D721Med (cell line): ENCODE results near the gene C19orf12.

Experiments used
- DNase-seq: peaks from one replicate; pipeline ENCODE4 v3.0.0; 2011; ENCODE audit warnings: low spot score; ENCODE audit not compliant: insufficient read length
- FAIRE-seq: peaks from 2 replicates; lab custom pipeline; 2011; peaks lifted over from hg19 to GRCh38; lab: Jason Lieb, UNC
- TF ChIP-seq, protein P1 (sequence below): IDR thresholded peaks from 2 replicates; pipeline ENCODE4 v1.5.1; 2012; ENCODE audit warnings: mild to moderate bottlenecking, control low read depth; ENCODE audit not compliant: insufficient read depth; ENCODE audit errors: missing control alignments

The C19orf12 gene

DNA sequence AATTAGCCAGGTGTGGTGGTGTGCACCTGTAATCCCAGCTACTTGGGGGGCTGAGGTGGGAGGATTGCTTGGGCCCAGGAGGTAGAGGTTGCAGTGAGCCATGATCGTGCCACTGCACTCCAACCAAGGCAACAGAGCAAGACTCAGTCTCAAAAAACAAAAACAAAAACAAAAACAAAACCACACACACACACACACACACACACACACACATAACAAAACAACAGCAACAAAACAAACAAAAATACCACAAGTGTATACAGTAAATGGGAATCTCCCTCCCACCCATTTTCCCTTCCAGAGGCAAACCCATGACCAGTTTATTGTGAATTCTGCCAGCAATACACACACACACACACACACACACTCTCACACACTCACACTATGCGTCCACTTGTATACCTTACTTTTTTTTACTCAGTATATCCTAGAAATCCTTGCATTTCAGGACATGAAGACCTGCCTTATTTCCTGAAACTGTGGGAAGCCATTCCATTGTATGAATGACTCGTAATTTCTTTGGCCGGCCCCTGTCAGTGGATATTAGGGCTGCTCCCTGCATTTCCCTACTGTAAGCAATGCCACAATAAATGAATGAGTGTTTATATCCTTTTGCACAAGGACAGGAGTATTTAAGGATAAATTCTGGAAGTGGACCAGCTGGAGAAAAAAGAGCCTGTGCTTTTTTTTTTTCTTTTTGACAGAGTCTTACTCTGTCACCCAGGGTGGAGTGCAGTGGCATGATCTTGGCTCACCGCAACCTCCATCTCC lies 56.7 kb downstream of the C19orf12 start:
- TF ChIP-seq, protein P1, sequence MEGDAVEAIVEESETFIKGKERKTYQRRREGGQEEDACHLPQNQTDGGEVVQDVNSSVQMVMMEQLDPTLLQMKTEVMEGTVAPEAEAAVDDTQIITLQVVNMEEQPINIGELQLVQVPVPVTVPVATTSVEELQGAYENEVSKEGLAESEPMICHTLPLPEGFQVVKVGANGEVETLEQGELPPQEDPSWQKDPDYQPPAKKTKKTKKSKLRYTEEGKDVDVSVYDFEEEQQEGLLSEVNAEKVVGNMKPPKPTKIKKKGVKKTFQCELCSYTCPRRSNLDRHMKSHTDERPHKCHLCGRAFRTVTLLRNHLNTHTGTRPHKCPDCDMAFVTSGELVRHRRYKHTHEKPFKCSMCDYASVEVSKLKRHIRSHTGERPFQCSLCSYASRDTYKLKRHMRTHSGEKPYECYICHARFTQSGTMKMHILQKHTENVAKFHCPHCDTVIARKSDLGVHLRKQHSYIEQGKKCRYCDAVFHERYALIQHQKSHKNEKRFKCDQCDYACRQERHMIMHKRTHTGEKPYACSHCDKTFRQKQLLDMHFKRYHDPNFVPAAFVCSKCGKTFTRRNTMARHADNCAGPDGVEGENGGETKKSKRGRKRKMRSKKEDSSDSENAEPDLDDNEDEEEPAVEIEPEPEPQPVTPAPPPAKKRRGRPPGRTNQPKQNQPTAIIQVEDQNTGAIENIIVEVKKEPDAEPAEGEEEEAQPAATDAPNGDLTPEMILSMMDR, result no peak
- FAIRE-seq, result no peak
- DNase-seq, result no peak

DNA sequence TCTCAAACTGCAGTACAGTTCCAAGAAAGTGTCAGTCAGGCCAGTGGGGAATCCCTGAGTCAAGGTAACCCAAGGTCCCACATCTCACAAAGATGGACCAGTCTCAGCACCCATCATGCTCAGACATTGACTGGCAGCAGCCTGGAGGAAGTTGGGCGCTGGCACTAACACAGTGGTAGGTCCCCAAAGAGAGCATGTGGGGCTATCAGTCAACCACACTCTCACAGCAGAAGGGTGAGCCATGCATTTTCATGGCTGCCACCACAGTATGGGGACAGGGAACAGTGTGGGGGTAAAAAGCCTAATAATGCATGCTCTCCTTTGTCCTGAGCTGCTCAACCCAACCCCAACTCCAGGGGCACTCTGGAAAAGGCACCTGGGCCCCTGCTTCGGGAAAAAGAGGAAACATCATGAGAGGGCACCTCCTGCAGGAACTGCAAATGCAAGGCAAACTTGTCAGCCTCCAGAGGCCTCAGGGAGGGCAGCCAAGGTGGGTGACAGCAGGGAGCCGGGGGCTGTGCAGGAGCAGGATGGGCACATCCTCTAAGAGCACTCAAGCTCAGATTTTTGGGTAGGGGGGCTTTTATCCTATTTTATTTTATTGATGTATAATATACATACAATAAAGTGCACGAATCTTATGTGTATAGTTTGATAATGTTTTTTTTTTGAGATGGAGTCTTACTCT lies 59.3 kb downstream of the C19orf12 start:
- FAIRE-seq, result no peak
- no peak for DNase-seq
- TF ChIP-seq, protein P1, result no peak

DNA sequence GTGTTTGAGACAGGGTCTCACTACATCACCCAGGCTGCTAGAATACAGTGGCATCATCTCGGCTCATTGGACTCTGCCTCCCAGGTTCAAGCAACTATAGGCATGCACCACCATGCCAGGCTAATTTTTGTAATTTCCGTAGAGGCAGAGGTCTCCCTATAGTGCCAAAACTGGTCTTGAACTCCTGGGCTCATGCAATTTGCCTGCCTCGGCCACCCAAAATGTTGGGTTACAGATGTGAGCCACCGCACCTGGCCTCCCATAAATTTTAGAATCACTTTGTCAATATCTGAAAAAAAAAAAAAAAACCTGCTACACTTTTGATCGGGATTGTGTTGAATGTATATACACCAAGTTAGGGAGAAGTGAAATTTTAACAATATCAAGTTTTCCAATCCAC lies 61.7 kb downstream of the C19orf12 start:
- TF ChIP-seq, protein P1, result no peak
- no peak for FAIRE-seq
- DNase-seq, result no peak

DNA sequence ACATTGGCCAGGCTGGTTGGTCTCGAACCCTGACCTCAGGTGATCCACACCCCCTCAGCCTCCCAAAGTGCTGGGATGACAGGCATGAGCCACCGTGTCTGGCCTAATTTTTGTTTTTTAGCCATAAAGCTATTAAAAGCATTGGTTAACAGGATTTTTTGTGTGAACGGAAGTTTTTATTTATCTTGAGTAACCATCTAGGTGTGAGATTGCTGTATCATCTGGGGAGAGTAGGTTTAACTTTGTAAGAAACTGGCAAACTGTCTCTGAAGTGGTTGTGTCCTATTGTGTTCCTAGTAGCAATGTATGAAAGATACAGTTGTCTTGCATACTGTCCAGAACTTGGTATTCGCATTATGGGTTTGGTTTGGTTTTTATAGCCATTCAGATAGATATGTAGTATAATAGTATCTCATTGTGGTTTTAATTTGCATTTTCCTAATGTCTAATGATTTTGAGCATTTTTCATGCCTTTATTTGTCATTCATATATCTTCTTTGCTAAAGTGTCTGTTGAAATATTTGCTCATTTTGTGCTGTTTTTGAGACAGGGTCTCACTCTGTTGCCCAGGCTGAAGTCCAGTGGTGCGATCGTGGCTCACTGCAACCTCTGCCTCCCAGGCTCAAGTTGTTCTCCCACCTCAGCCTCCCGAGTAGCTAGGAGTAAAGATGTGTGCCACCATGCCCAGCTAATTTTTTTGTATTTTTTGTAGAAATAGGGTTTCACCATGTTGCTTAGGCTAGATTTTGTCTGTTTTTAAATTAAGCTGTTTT lies 63.3 kb downstream of the C19orf12 start:
- FAIRE-seq (no peak), DNase-seq (no peak)
- TF ChIP-seq, protein P1, result no peak

DNA sequence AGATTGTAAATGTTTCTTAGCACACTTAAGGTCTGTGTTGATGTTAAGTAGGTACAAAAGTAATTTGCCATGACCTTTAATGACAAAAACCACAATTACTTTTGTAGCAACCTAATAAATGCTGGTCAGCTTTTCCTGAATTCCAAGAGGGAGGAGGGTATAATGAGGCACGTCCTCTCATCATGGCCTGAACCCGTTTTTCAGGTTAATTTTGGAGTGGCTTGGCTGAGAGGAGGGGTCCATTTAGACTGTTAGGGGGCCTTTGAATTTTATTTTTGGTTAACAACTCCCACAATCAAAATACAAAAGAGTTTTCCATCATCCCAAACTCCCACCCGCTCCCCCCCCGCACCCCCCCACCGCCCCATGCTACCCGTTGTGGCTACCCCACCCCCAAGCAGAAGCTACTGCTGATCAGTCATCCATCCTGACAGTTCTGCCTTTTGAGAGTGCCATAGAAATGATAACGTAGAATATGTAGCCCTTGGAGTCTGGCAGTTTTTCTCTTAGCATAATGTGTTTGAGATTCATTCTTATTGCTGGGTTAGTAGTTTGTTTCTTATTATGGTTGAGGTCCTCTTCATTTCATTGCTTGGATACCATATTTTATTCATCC lies 64.2 kb downstream of the C19orf12 start:
- TF ChIP-seq, protein P1, result no peak
- DNase-seq (no peak), FAIRE-seq (no peak)
